ENCODE data around the gene NPHS1. TPM values are rescaled to one million over a fixed set of nuclear protein-coding genes. Genes with fewer than 3 reads are reported as not detected.
"Not testable (repeated sequence)": the region's sequence is repeated elsewhere in the genome, so short reads cannot be mapped to it uniquely, and the experiment has no call there.

Gene NPHS1
- total RNA-seq, 1 experiment from 2014 or later: not detected

DNA sequence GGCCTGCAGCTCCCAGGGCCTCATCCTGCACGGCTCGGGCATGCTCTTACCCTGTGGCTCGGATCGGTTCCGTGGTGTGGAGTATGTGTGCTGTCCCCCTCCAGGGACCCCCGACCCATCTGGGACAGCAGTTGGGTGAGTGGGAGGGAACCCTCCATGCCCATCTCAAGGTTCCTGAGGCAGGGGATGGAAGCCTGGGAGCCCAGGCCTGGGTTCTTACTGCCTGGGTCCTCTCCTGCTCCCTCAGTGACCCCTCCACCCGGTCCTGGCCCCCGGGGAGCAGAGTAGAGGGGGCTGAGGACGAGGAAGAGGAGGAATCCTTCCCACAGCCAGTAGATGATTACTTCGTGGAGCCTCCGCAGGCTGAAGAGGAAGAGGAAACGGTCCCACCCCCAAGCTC lies 19.3 kb upstream of the NPHS1 start:
- H3K36me3 Mint-ChIP-seq (ENCODE audit: insufficient read depth, unreplicated experiment): no peaks in the 10 kb centered on the region
- peaks cover 24% of the 10 kb centered on the region for H3K27me3 Mint-ChIP-seq (ENCODE audit: insufficient read depth, unreplicated experiment)
- no TSS peak for BruUV-seq (replicated peaks)
- Histone ChIP-seq H3K36me3 (ENCODE audit: control insufficient read depth, insufficient read depth, low read length) (no peaks in the 10 kb centered on the region; the same call in none of the 2 replicates), H3K9me3 (no peaks in the 10 kb centered on the region), H3K27me3 (replicated peaks; ENCODE audit: control insufficient read depth, insufficient read depth, low read length) (no peaks in the 10 kb centered on the region; the same call in none of the 2 replicates), H3K4me1 (peaks cover 23% of the 10 kb centered on the region), H3K4me3 (ENCODE audit: low read depth, low read length) (no peak overlapping the region)
- ChIA-PET CTCF (no interaction called here), POLR2A (no interaction called here)
- no peak for DNase-seq
- no peak overlapping the region for H3K4me3 Mint-ChIP-seq (ENCODE audit: unreplicated experiment)
- peaks cover 9% of the 10 kb centered on the region for H3K4me1 Mint-ChIP-seq (ENCODE audit: low read depth, unreplicated experiment)
- no peaks in the 10 kb centered on the region for H3K9me3 Mint-ChIP-seq (ENCODE audit: unreplicated experiment)
- intact Hi-C loops (cut with micrococcal nuclease; ENCODE audit: unreplicated experiment): no loop called here
- TF ChIP-seq, protein P1, sequence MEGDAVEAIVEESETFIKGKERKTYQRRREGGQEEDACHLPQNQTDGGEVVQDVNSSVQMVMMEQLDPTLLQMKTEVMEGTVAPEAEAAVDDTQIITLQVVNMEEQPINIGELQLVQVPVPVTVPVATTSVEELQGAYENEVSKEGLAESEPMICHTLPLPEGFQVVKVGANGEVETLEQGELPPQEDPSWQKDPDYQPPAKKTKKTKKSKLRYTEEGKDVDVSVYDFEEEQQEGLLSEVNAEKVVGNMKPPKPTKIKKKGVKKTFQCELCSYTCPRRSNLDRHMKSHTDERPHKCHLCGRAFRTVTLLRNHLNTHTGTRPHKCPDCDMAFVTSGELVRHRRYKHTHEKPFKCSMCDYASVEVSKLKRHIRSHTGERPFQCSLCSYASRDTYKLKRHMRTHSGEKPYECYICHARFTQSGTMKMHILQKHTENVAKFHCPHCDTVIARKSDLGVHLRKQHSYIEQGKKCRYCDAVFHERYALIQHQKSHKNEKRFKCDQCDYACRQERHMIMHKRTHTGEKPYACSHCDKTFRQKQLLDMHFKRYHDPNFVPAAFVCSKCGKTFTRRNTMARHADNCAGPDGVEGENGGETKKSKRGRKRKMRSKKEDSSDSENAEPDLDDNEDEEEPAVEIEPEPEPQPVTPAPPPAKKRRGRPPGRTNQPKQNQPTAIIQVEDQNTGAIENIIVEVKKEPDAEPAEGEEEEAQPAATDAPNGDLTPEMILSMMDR (IDR thresholded peaks at IDR 0.05; ENCODE audit: insufficient read depth in 1 of 2, low read depth in 1 of 2, low read length in 1 of 2, severe bottlenecking in 1 of 2, unreplicated experiment in 1 of 2): no peak
- H3K27ac Mint-ChIP-seq (ENCODE audit: unreplicated experiment): no peak overlapping the region

DNA sequence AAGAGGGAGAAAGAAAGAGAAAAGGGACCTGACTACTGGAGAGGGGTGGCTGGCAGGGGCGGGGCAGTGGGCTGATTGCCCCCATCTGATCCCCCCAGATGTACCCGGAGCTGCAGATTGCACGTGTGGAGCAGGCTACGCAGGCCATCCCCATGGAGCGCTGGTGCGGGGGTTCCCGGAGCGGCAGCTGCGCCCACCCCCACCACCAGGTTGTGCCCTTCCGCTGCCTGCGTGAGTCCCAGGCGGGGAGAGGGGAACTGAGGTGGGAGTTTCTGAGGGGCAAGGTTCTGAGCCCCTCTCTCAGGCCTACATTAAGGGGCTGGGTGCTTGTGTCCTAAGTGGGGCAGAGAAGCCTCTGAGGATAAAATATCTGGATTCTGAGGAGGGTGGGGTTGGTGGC lies 18.5 kb upstream of the NPHS1 start:
- TF ChIP-seq, protein P1 (IDR thresholded peaks at IDR 0.05; ENCODE audit: insufficient read depth in 1 of 2, low read depth in 1 of 2, low read length in 1 of 2, severe bottlenecking in 1 of 2, unreplicated experiment in 1 of 2): no peak
- ChIA-PET POLR2A (no interaction called here), CTCF (interaction anchor here (0.5 to 1.6 kb wide), 3 partner anchors 53 to 176 kb away, joined by 4 to 6 read pairs (median 4); no protein-coding TSS in a partner anchor)
- Mint-ChIP-seq H3K27me3 (ENCODE audit: insufficient read depth, unreplicated experiment) (peaks cover 25% of the 10 kb centered on the region), H3K9me3 (ENCODE audit: unreplicated experiment) (no peaks in the 10 kb centered on the region), H3K4me3 (ENCODE audit: unreplicated experiment) (no peak overlapping the region), H3K27ac (ENCODE audit: unreplicated experiment) (no peak overlapping the region), H3K4me1 (ENCODE audit: low read depth, unreplicated experiment) (peaks cover 9% of the 10 kb centered on the region), H3K36me3 (ENCODE audit: insufficient read depth, unreplicated experiment) (no peaks in the 10 kb centered on the region)
- Histone ChIP-seq H3K27me3 (replicated peaks; ENCODE audit: control insufficient read depth, insufficient read depth, low read length) (no peaks in the 10 kb centered on the region; the same call in 1 of the 2 replicates), H3K4me1 (peaks cover 23% of the 10 kb centered on the region), H3K4me3 (ENCODE audit: low read depth, low read length) (no peak overlapping the region), H3K9me3 (no peaks in the 10 kb centered on the region), H3K36me3 (ENCODE audit: control insufficient read depth, insufficient read depth, low read length) (no peaks in the 10 kb centered on the region; the same call in none of the 2 replicates)
- intact Hi-C loops (cut with micrococcal nuclease; ENCODE audit: unreplicated experiment): no loop called here
- BruUV-seq (replicated peaks): no TSS peak
- no peak for DNase-seq

DNA sequence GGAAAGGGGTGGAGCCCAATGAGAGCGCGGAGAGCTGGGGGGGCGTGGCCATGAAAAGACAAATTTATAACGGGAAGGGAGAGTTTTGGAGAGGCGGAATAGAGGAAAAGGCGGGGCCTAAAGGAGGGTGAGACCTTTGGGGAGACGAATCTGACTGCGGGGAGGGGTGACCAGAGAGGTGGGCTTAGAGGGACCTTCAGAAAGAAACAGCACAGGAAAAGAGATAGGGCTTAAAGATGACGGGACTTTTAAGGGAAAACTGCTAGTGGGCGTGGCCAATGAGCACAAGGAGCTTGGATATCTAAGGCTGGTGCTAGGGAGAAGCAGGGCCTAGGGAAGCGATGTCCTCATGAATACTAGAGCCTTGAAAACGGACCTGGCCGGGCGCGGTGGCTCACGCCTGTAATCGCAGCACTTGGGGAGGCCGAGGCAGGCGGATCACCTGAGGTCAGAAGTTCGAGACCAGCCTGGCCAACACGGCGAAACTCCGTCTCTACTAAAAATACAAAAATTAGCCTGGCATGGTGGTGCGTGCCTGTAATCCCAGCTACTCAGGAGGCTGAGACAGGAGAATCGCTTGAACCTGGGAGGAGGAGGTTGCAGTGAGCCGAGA lies 17.9 kb upstream of the NPHS1 start:
- Mint-ChIP-seq H3K27me3 (ENCODE audit: insufficient read depth, unreplicated experiment) (peaks cover 31% of the 10 kb centered on the region), H3K4me3 (ENCODE audit: unreplicated experiment) (peak overlapping the region; percentile 75)
- H3K27ac Mint-ChIP-seq (ENCODE audit: unreplicated experiment); H3K9me3 ChIP-seq; BruUV-seq (replicated peaks); H3K27me3 ChIP-seq (replicated peaks; ENCODE audit: control insufficient read depth, insufficient read depth, low read length); POLR2A ChIA-PET; H3K36me3 Mint-ChIP-seq (ENCODE audit: insufficient read depth, unreplicated experiment); H3K36me3 ChIP-seq (ENCODE audit: control insufficient read depth, insufficient read depth, low read length); H3K4me3 ChIP-seq (ENCODE audit: low read depth, low read length); intact Hi-C loops (cut with micrococcal nuclease; ENCODE audit: unreplicated experiment); H3K9me3 Mint-ChIP-seq (ENCODE audit: unreplicated experiment); H3K4me1 Mint-ChIP-seq (ENCODE audit: low read depth, unreplicated experiment): not testable (repeated sequence)
- DNase-seq: peak in 1 of 2 experiments; percentile 60
- peaks cover 23% of the 10 kb centered on the region for H3K4me1 ChIP-seq
- CTCF ChIA-PET: interaction anchor here (1.0 to 1.6 kb wide), 4 partner anchors 9 to 360 kb away, joined by 3 to 8 read pairs (median 4); no protein-coding TSS in a partner anchor

All from Caco-2 (cell line).